Astrocyte (in vitro differentiated cells and primary cell): ENCODE data around the gene SUN2. TPM values are rescaled to one million over a fixed set of nuclear protein-coding genes. Genes with fewer than 3 reads are reported as not detected.

ENCODE experiments used
- DNase-seq: peaks from one replicate; pipeline ENCODE4 v3.0.0-alpha.2; 2010; ENCODE audit warnings: low read depth
- FAIRE-seq: peaks from 2 replicates; lab custom pipeline; 2011; peaks lifted over from hg19 to GRCh38; lab: Jason Lieb, UNC
- H2AFZ ChIP-seq: 2 replicates; pipeline ENCODE4 v1.6.0; 2012; ENCODE audit warnings: low read depth, low read length, inconsistent platforms
- H3K27ac ChIP-seq: 2 replicates; pipeline ENCODE4 v1.5.1; 2011; ENCODE audit warnings: low read depth, low read length, inconsistent platforms
- H3K27me3 ChIP-seq: 2 replicates; pipeline ENCODE4 v1.6.0; 2011; ENCODE audit warnings: low read length, inconsistent platforms; ENCODE audit not compliant: insufficient read depth
- H3K36me3 ChIP-seq: 2 replicates; pipeline ENCODE4 v1.5.1; 2011; ENCODE audit warnings: low read length, inconsistent platforms; ENCODE audit not compliant: insufficient read depth
- H3K4me1 ChIP-seq: 2 replicates; pipeline ENCODE4 v1.5.1; 2011; ENCODE audit warnings: low read length, inconsistent platforms; ENCODE audit not compliant: insufficient read depth
- H3K4me2 ChIP-seq: 2 replicates; pipeline ENCODE4 v1.6.0; 2012; ENCODE audit warnings: low read length, inconsistent platforms
- H3K4me3 ChIP-seq: 2 replicates; pipeline ENCODE4 v1.5.1; 2011; ENCODE audit warnings: low read depth, mild to moderate bottlenecking, low read length, inconsistent platforms; ENCODE audit not compliant: insufficient read depth
- H3K79me2 ChIP-seq: 2 replicates; pipeline ENCODE4 v1.6.0; 2012; ENCODE audit warnings: mild to moderate bottlenecking, low read length, inconsistent platforms; ENCODE audit not compliant: insufficient read depth
- H3K9ac ChIP-seq: 2 replicates; pipeline ENCODE4 v1.6.0; 2012; ENCODE audit warnings: mild to moderate bottlenecking, low read length, inconsistent platforms
- H3K9me3 ChIP-seq: 2 replicates; pipeline ENCODE4 v1.5.1; 2012; ENCODE audit warnings: low read depth, mild to moderate bottlenecking, low read length, inconsistent platforms; ENCODE audit not compliant: insufficient read depth
- H4K20me1 ChIP-seq: 2 replicates; pipeline ENCODE4 v1.6.0; 2012; ENCODE audit warnings: low read length, inconsistent platforms; ENCODE audit not compliant: insufficient read depth
- H3K27ac Mint-ChIP-seq: one replicate; pipeline ENCODE4 v1.8.0; 2021; ENCODE audit warnings: mild to moderate bottlenecking, mixed read lengths; ENCODE audit not compliant: unreplicated experiment
- H3K27me3 Mint-ChIP-seq: one replicate; pipeline ENCODE4 v1.8.0; 2021; ENCODE audit warnings: low read depth, mixed read lengths; ENCODE audit not compliant: unreplicated experiment
- H3K36me3 Mint-ChIP-seq: one replicate; pipeline ENCODE4 v1.8.0; 2021; ENCODE audit warnings: low read depth, mixed read lengths; ENCODE audit not compliant: unreplicated experiment
- H3K4me1 Mint-ChIP-seq: one replicate; pipeline ENCODE4 v1.8.0; 2021; ENCODE audit warnings: low read depth, mixed read lengths; ENCODE audit not compliant: unreplicated experiment
- H3K4me3 Mint-ChIP-seq: one replicate; pipeline ENCODE4 v1.8.0; 2021; ENCODE audit warnings: mild to moderate bottlenecking, moderate library complexity, mixed read lengths; ENCODE audit not compliant: unreplicated experiment
- H3K9me3 Mint-ChIP-seq: one replicate; pipeline ENCODE4 v1.8.0; 2021; ENCODE audit warnings: mild to moderate bottlenecking, mixed read lengths; ENCODE audit not compliant: unreplicated experiment
- CTCF ChIP-seq: IDR thresholded peaks from 2 replicates; pipeline ENCODE4 v1.5.1; 2011; ENCODE audit warnings: low read depth, mild to moderate bottlenecking, inconsistent platforms, low read length, moderate library complexity; ENCODE audit not compliant: insufficient read depth
- EZH2 ChIP-seq: IDR thresholded peaks from 2 replicates; pipeline ENCODE4 v1.6.1; 2012; ENCODE audit warnings: mild to moderate bottlenecking, low read length, inconsistent platforms; ENCODE audit not compliant: insufficient read depth
- total RNA-seq: library from RNA; stranded (reverse); gene quantifications from 2 replicates; pipeline ENCODE4 v1.2.1, GENCODE V29; 2021

Gene SUN2
- total RNA-seq, 1 donor from 2014 or later, result 46.5 TPM

- TF ChIP-seq EZH2, result no peak
- peak; percentile 57 for TF ChIP-seq CTCF
- FAIRE-seq (no peak), DNase-seq (no peak)
- Histone ChIP-seq H2AFZ (no peak overlapping the region), H3K4me3 (no peak overlapping the region), H3K27me3 (no peaks in the 10 kb centered on the region), H3K4me2 (no peak overlapping the region), H3K27ac (no peak overlapping the region), H3K4me1 (peaks cover 10% of the 10 kb centered on the region), H4K20me1 (no peaks in the 10 kb centered on the region), H3K36me3 (no peaks in the 10 kb centered on the region), H3K9me3 (no peaks in the 10 kb centered on the region), H3K79me2 (no peaks in the 10 kb centered on the region), H3K9ac (no peak overlapping the region)
- H3K36me3 Mint-ChIP-seq, result no peaks in the 10 kb centered on the region
- H3K4me3 Mint-ChIP-seq, result no peak overlapping the region
- H3K9me3 Mint-ChIP-seq, result no peaks in the 10 kb centered on the region
- H3K27me3 Mint-ChIP-seq, result peaks cover 7% of the 10 kb centered on the region
- no peak overlapping the region for H3K27ac Mint-ChIP-seq
- no peaks in the 10 kb centered on the region for H3K4me1 Mint-ChIP-seq
These were observed 10.4 kb upstream of the SUN2 start for GRCh38 chr22:38766076-38766777.

- H2AFZ ChIP-seq, result no peak overlapping the region
- FAIRE-seq (no peak), DNase-seq (no peak)
- H3K9ac ChIP-seq, result no peak overlapping the region
- peaks cover 1% of the 10 kb centered on the region for H3K4me1 Mint-ChIP-seq
- H3K9me3 Mint-ChIP-seq, result no peaks in the 10 kb centered on the region
- no peak overlapping the region for H3K4me3 Mint-ChIP-seq
- peaks cover 10% of the 10 kb centered on the region for H3K4me1 ChIP-seq
- H3K4me2 ChIP-seq, result no peak overlapping the region
- H3K27me3 Mint-ChIP-seq, result peaks cover 1% of the 10 kb centered on the region
- H3K36me3 Mint-ChIP-seq, result no peaks in the 10 kb centered on the region
- H3K27me3 ChIP-seq, result no peaks in the 10 kb centered on the region
- no peak overlapping the region for H3K27ac ChIP-seq
- H3K27ac Mint-ChIP-seq, result no peak overlapping the region
- no peaks in the 10 kb centered on the region for H4K20me1 ChIP-seq
- TF ChIP-seq CTCF (no peak), EZH2 (no peak)
- H3K4me3 ChIP-seq, result no peak overlapping the region
- H3K9me3 ChIP-seq, result no peaks in the 10 kb centered on the region
- H3K79me2 ChIP-seq, result no peaks in the 10 kb centered on the region
- H3K36me3 ChIP-seq, result no peaks in the 10 kb centered on the region
These were observed 6.8 kb upstream of the SUN2 start for GRCh38 chr22:38762551-38762983.
